SU-DHL-6 (cell line): Measurements from ENCODE around the gene EIF5A2.

ENCODE experiments used
- H2AFZ ChIP-seq: fragments of 200-600 bp; sonication (generic); 2 replicates; pipeline ENCODE4 v1.6.1; 2014; ENCODE audit warnings: low read depth, mild to moderate bottlenecking, moderate library complexity, mixed read lengths, antibody characterized with exemption, low read length; ENCODE audit not compliant: severe bottlenecking
- H3F3A ChIP-seq: fragments of 200-600 bp; shearing (Covaris generic); 2 replicates; pipeline ENCODE4 v1.6.0; 2016; ENCODE audit warnings: antibody characterized with exemption, mild to moderate bottlenecking; ENCODE audit not compliant: insufficient read depth
- H3K27ac ChIP-seq: fragments of 200-600 bp; sonication (generic); 2 replicates; pipeline ENCODE4 v1.5.1; 2016; ENCODE audit warnings: low read depth, mild to moderate bottlenecking, low read length, moderate library complexity, mixed read lengths
- H3K27me3 ChIP-seq: fragments of 200-600 bp; sonication (generic), shearing (Covaris generic); 2 replicates; pipeline ENCODE4 v1.6.0; 2014; ENCODE audit warnings: mild to moderate bottlenecking, low read length
- H3K36me3 ChIP-seq: fragments of 200-600 bp; sonication (generic); 2 replicates; pipeline ENCODE4 v1.6.1; 2014; ENCODE audit warnings: mild to moderate bottlenecking, low read length, mixed read lengths
- H3K4me2 ChIP-seq: fragments of 300-600, 200-600 bp; shearing (Covaris generic), sonication (generic); 2 replicates; pipeline ENCODE4 v1.6.0; 2014; ENCODE audit warnings: low read length, low read depth, mild to moderate bottlenecking; ENCODE audit not compliant: poor library complexity, severe bottlenecking
- H3K4me3 ChIP-seq: fragments of 200-600 bp; sonication (generic); 2 replicates; pipeline ENCODE4 v1.5.1; 2014; ENCODE audit warnings: antibody characterized with exemption, low read length, mild to moderate bottlenecking, mixed read lengths; ENCODE audit not compliant: insufficient read depth, poor library complexity, severe bottlenecking
- H3K79me2 ChIP-seq: fragments of 200-600 bp; sonication (generic); 2 replicates; pipeline ENCODE4 v1.6.1; 2014; ENCODE audit warnings: mild to moderate bottlenecking, low read length, moderate library complexity; ENCODE audit not compliant: insufficient read depth
- H3K9ac ChIP-seq: fragments of 200-600 bp; sonication (generic); 2 replicates; pipeline ENCODE4 v1.7.0; 2014; ENCODE audit warnings: mild to moderate bottlenecking, low read length
- H3K9me2 ChIP-seq: fragments of 200-600 bp; sonication (generic); replicated peaks from 2 replicates; pipeline ENCODE4 v1.6.1; 2014; ENCODE audit warnings: low read length; ENCODE audit not compliant: insufficient read depth
- H3K9me3 ChIP-seq: fragments of 200-600 bp; sonication (generic); 2 replicates; pipeline ENCODE4 v1.6.1; 2014; ENCODE audit warnings: low read length, mixed read lengths; ENCODE audit not compliant: insufficient read depth
- H4K20me1 ChIP-seq: fragments of 200-600 bp; sonication (generic); 2 replicates; pipeline ENCODE4 v1.6.1; 2014; ENCODE audit warnings: low read depth, mild to moderate bottlenecking, antibody characterized with exemption, low read length, moderate library complexity, mixed read lengths
- EZH2phosphoT487 ChIP-seq: fragments of 200-600 bp; sonication (generic), shearing (Covaris generic); conservative IDR thresholded peaks from 2 replicates; pipeline ENCODE4 v1.6.1; 2018; ENCODE audit warnings: mild to moderate bottlenecking, antibody characterized with exemption, low read length, moderate library complexity, mixed read lengths
- TF ChIP-seq, protein P1 (sequence below): fragments of 200-600 bp; sonication (generic); IDR thresholded peaks from one replicate; pipeline ENCODE4 v1.5.1; 2017; ENCODE audit warnings: antibody characterized with exemption, mild to moderate bottlenecking, low read length, moderate library complexity; ENCODE audit not compliant: insufficient read depth, poor library complexity, severe bottlenecking

Gene EIF5A2

DNA sequence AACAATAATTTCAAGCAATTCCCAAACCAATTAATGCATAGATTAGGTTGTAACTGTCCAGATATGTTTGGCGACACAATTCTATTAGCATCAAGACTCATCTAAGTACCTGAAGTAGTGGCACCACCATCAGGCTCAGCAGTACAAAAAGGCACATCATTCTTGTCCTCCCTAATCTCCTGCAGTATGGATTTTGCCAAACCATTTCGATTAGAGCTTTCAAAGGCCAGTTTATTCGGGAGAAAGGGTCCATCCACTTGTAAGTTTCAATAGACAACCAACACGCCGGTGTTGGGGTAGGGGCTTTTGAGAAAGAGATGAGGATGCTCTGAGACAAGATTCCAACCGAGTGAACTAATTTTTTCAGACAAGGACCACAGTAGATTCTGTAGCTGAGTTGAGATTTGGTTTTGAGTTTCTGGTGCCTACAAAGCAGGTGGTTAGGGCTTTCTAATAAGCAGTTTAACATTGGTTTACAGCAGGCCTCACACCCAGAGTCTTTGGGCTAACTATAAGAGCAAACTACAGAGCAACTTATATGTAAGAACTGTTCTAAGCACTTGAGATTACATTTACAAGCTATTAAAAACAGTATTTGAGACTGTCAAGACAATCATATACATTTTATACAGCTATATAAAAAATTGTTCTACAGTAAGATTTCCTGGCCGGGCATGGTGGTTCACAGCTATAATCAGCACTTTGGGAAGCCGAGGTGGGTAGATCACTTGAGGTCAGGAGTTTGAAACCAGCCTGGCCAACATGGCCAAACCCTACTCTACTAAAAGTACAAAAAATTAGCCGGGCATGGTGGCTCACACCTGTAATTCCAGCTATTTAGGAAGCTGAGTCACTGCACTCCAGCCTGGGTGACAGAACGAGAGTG, 43.0 kb downstream of the EIF5A2 start:
- TF ChIP-seq, protein P1, sequence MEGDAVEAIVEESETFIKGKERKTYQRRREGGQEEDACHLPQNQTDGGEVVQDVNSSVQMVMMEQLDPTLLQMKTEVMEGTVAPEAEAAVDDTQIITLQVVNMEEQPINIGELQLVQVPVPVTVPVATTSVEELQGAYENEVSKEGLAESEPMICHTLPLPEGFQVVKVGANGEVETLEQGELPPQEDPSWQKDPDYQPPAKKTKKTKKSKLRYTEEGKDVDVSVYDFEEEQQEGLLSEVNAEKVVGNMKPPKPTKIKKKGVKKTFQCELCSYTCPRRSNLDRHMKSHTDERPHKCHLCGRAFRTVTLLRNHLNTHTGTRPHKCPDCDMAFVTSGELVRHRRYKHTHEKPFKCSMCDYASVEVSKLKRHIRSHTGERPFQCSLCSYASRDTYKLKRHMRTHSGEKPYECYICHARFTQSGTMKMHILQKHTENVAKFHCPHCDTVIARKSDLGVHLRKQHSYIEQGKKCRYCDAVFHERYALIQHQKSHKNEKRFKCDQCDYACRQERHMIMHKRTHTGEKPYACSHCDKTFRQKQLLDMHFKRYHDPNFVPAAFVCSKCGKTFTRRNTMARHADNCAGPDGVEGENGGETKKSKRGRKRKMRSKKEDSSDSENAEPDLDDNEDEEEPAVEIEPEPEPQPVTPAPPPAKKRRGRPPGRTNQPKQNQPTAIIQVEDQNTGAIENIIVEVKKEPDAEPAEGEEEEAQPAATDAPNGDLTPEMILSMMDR = no peak
- no peak for TF ChIP-seq EZH2phosphoT487
- peaks cover 36% of the 10 kb centered on the region for H3K36me3 ChIP-seq

DNA sequence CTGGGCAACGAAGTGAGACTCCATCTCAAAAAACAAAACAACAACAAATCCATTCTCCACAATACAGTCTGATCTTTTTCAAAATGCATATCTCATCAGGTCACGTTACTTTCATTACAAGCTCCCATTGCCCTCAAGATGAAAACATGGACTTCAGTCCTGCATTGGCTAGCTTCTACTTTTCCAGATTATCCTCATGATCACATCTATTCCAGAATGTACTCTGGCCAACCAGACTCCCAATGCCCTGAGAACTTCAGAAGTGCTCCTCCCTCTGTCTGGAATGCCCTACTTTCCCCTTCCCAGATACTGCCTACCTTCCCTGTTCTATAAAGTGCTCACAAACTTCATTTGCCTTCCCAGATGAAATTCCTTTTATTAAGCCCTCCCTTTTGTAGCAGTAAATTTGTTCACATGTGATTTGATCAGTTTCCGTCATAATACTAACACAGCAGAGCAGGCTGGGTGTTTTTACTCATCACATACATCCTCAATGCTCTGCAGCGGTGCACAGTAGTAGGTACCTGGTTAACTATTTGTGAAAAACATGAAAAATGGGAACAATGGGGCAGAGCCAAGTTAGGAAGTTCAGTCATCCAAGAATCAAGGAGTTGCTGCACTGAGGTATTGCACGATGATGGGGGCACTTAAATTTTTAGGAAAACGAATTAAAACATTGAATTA, 43.8 kb downstream of the EIF5A2 start:
- Histone ChIP-seq H3K4me3 (no peak overlapping the region), H4K20me1 (peaks cover 26% of the 10 kb centered on the region), H3F3A (peaks cover 66% of the 10 kb centered on the region), H3K27ac (no peak overlapping the region), H3K27me3 (no peaks in the 10 kb centered on the region), H3K9ac (no peak overlapping the region), H3K9me2 (no peaks in the 10 kb centered on the region), H3K4me2 (no peak overlapping the region), H3K9me3 (no peaks in the 10 kb centered on the region), H3K79me2 (peaks cover 19% of the 10 kb centered on the region), H3K36me3 (peaks cover 36% of the 10 kb centered on the region), H2AFZ (no peak overlapping the region)
- no peak for TF ChIP-seq EZH2phosphoT487
- TF ChIP-seq, protein P1 = no peak

More for the DNA sequence above, 43.0 kb downstream of the EIF5A2 start:
- no peaks in the 10 kb centered on the region for H3K9me3 ChIP-seq
- no peak overlapping the region for H3K9ac ChIP-seq
- no peak overlapping the region for H3K4me3 ChIP-seq
- peaks cover 26% of the 10 kb centered on the region for H4K20me1 ChIP-seq
- H3K4me2 ChIP-seq = no peak overlapping the region
- H2AFZ ChIP-seq = no peak overlapping the region
- H3K27ac ChIP-seq = no peak overlapping the region
- peaks cover 21% of the 10 kb centered on the region for H3K79me2 ChIP-seq
- no peaks in the 10 kb centered on the region for H3K9me2 ChIP-seq
- H3F3A ChIP-seq = peaks cover 69% of the 10 kb centered on the region
- no peaks in the 10 kb centered on the region for H3K27me3 ChIP-seq

DNA sequence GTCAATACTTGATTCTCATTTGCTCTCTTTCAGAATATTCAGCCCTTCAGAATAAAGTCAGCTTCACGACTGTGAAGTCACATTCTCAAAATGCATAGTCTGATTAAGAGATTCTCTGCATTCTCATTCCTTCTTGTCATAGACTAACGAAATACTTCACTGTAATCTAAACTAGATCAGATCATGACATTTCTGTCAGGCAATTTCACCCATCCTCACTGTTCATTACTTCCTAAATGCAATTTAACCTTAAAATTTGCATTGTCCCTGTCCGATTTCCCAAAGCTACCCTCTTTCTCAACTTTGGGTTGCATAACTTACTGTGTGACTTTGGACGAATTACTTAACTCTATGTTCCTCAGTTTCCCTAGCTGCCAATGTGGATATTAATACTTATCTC, 44.6 kb downstream of the EIF5A2 start:
- no peak overlapping the region for H3K27ac ChIP-seq
- H3K4me2 ChIP-seq = no peak overlapping the region
- no peak overlapping the region for H2AFZ ChIP-seq
- TF ChIP-seq, protein P1 = no peak
- TF ChIP-seq EZH2phosphoT487 = no peak
- H3K27me3 ChIP-seq = no peaks in the 10 kb centered on the region
- no peaks in the 10 kb centered on the region for H3K9me3 ChIP-seq
- peaks cover 26% of the 10 kb centered on the region for H4K20me1 ChIP-seq
- peaks cover 10% of the 10 kb centered on the region for H3K79me2 ChIP-seq
- H3K9ac ChIP-seq = no peak overlapping the region
- no peaks in the 10 kb centered on the region for H3K9me2 ChIP-seq
- peaks cover 32% of the 10 kb centered on the region for H3K36me3 ChIP-seq
- H3K4me3 ChIP-seq = no peak overlapping the region
- H3F3A ChIP-seq = peaks cover 58% of the 10 kb centered on the region
